HCT116 (cell line): ENCODE results near the gene FAM53B.

Experiments used
- CEBPB ChIP-seq: IDR thresholded peaks from 2 replicates; pipeline ENCODE4 v1.6.1; 2012; ENCODE audit warnings: low read depth
- CTCF ChIP-seq, 3 experiments: fragments of 200-600 bp in 1 of 3; sonication (generic) in 1 of 3; IDR thresholded peaks in 2 of 3; conservative IDR thresholded peaks in 1 of 3; 2 replicates each; pipeline ENCODE4 v1.5.1; 2012 to 2017; ENCODE audit warnings: low read depth in 2 of 3, low read length in 2 of 3, antibody characterized with exemption in 1 of 3, borderline replicate concordance in 1 of 3, control low read depth in 1 of 3, mild to moderate bottlenecking in 1 of 3, mixed read lengths in 1 of 3, mixed run types in 1 of 3, moderate library complexity in 1 of 3; ENCODE audit not compliant: insufficient read depth in 1 of 3
- EZH2 ChIP-seq: fragments of 200-600 bp; sonication (generic); IDR thresholded peaks from 2 replicates; pipeline ENCODE4 v1.6.1; 2017; ENCODE audit warnings: antibody characterized with exemption, mixed run types
- JUND ChIP-seq: IDR thresholded peaks from 2 replicates; pipeline ENCODE4 v1.6.1; 2012
- POLR2A ChIP-seq: IDR thresholded peaks from 2 replicates; pipeline ENCODE4 v1.7.0; 2011; ENCODE audit warnings: borderline replicate concordance; ENCODE audit not compliant: insufficient read depth, insufficient read length; ENCODE audit errors: extremely low read depth
- POLR2AphosphoS5 ChIP-seq: IDR thresholded peaks from 2 replicates; pipeline ENCODE4 v1.6.1; 2011; ENCODE audit warnings: mild to moderate bottlenecking, low read depth, low read length, moderate library complexity
- SIN3A ChIP-seq: IDR thresholded peaks from 2 replicates; pipeline ENCODE4 v1.6.1; 2012; ENCODE audit warnings: low read depth
- SP1 ChIP-seq: IDR thresholded peaks from 2 replicates; pipeline ENCODE4 v1.6.1; 2012; ENCODE audit warnings: low read depth

DNA sequence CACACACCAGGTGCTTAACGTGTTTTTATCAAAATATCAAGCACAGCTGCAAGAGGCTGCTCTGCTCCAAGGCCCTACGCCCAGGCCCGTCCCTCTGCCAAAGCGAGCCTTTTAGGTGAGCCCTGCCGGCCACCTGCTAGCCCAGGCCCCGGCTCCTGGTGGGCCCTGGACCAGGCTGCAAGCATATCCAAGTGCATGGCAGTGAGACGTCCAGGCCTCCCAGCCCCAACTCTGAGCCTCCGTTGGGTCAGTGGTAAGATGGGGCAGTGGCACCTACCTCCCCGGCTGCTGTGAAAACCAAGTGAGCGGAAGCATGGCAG lies 146.4 kb downstream of the FAM53B start:
- no peak for TF ChIP-seq CEBPB
- no peak for TF ChIP-seq CTCF (IDR thresholded peaks at IDR 0.05 in 2 of 3, conservative IDR thresholded peaks at IDR 0.05 in 1 of 3; ENCODE audit: borderline replicate concordance in 1 of 3, insufficient read depth in 1 of 3, low read depth in 2 of 3, low read length in 2 of 3)
- no peak for TF ChIP-seq JUND
- no peak for TF ChIP-seq POLR2A
- no peak for TF ChIP-seq SIN3A
- no peak for TF ChIP-seq SP1
- no peak for TF ChIP-seq POLR2AphosphoS5
- no peak for TF ChIP-seq EZH2
